Measurements from ENCODE around the gene LHFPL6.

The LHFPL6 gene

DNA sequence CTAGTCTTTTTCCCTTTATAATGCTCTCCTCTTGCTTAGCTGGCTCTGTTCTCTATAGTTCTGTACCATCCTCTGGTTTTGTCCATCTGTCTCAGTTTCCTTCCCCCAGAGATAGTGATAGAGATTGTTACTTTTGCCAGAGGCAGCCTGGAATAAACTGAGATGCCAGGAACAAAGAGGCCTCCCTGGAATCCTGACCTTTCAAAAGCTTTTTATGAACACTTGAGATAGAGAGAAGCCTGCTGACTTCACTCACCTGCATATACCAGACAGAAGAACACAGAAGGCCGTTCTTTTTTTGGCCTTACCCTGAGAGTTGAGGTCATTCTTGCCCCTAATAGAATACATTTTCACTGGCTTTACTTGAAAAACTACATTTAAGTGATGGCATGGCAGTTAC is 150.2 kb downstream of the LHFPL6 start:
- Histone ChIP-seq H3K9me3 (ENCODE audit: control insufficient read depth, low read depth, low read length) (no peaks in the 10 kb centered on the region), H3K36me3 (ENCODE audit: control insufficient read depth, low read depth, low read length) (no peaks in the 10 kb centered on the region), H3K27me3 (ENCODE audit: control insufficient read depth, insufficient read depth, low read length) (no peaks in the 10 kb centered on the region), H3K27ac (ENCODE audit: low read length) (no peak overlapping the region), H3K9ac (ENCODE audit: low read length) (no peak overlapping the region), H3K4me3 (ENCODE audit: low read length) (no peak overlapping the region), H3K4me1 (ENCODE audit: control insufficient read depth, low read depth, low read length) (no peaks in the 10 kb centered on the region)

DNA sequence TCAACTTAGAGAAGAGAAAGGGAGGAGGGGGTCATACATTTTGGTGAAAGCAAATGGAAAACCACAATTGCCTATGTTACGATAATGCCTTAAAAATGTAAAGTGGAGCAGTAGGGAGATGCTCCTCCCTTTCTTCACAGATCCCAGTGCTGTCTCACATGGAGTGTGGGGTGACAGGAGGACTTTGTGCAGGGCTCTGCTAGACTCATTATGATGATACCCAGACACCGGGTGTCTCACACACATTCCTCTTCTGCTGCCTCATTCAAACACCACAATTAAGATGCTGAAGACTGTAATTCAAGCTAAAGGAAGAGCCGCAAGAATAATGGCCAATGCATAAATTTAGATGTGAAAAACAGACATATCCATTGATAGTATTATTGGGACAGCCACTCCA is 150.6 kb downstream of the LHFPL6 start:
- H3K27ac ChIP-seq (ENCODE audit: low read length) = no peak overlapping the region

DNA sequence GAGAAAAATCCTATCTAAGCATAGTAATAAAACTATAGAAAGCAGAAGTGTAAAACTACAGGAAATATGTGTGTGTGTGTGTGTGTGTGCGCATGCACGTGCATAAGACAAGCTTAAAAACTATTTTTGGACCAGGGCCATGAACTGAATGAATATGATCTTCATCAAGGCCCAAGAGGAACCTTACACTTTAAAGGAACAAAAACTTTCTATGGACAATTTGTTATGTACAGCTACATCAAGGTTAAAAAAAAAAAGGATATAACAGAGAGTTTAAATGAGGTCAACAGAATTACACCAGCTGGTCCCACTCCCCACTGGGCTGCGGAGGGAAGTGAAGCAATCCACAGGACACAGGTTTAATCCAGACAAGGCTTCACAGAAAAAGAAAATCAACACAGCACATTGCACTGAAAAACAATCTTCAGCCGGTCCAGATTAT is 151.1 kb downstream of the LHFPL6 start:
- no peak overlapping the region for H3K4me3 ChIP-seq (ENCODE audit: low read length)
- no peak overlapping the region for H3K9ac ChIP-seq (ENCODE audit: low read length)
- H3K27me3 ChIP-seq (ENCODE audit: control insufficient read depth, insufficient read depth, low read length) = no peaks in the 10 kb centered on the region
- H3K9me3 ChIP-seq (ENCODE audit: control insufficient read depth, low read depth, low read length) = no peaks in the 10 kb centered on the region
- no peaks in the 10 kb centered on the region for H3K36me3 ChIP-seq (ENCODE audit: control insufficient read depth, low read depth, low read length)
- H3K4me1 ChIP-seq (ENCODE audit: control insufficient read depth, low read depth, low read length) = no peaks in the 10 kb centered on the region
- H3K27ac ChIP-seq (ENCODE audit: low read length) = no peak overlapping the region

More for the DNA sequence above, 150.6 kb downstream of the LHFPL6 start:
- no peaks in the 10 kb centered on the region for H3K36me3 ChIP-seq (ENCODE audit: control insufficient read depth, low read depth, low read length)
- no peaks in the 10 kb centered on the region for H3K9me3 ChIP-seq (ENCODE audit: control insufficient read depth, low read depth, low read length)
- H3K9ac ChIP-seq (ENCODE audit: low read length) = no peak overlapping the region
- H3K4me1 ChIP-seq (ENCODE audit: control insufficient read depth, low read depth, low read length) = no peaks in the 10 kb centered on the region
- no peaks in the 10 kb centered on the region for H3K27me3 ChIP-seq (ENCODE audit: control insufficient read depth, insufficient read depth, low read length)
- no peak overlapping the region for H3K4me3 ChIP-seq (ENCODE audit: low read length)

DNA sequence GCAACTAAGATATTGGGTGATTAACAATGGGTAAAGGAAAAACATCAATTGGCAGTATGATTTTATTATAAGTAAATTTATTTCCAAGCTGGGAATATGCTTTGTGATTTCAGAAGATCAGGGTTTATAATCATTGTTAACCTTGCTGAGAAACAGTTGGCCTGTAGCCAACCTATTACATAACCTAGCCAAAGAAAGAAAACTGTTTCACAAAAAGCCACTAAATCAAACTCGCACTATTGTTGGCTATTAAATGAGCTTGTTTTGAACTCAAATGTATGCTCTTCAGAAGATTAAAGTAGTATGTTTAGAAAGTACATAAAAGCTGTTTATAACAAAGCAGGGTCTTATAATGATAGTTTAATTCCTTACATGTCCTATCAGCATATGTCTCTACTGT is 151.7 kb downstream of the LHFPL6 start:
- no peaks in the 10 kb centered on the region for H3K36me3 ChIP-seq (ENCODE audit: control insufficient read depth, low read depth, low read length)
- no peak overlapping the region for H3K9ac ChIP-seq (ENCODE audit: low read length)
- no peaks in the 10 kb centered on the region for H3K4me1 ChIP-seq (ENCODE audit: control insufficient read depth, low read depth, low read length)
- no peak overlapping the region for H3K4me3 ChIP-seq (ENCODE audit: low read length)
- no peak overlapping the region for H3K27ac ChIP-seq (ENCODE audit: low read length)
- no peaks in the 10 kb centered on the region for H3K27me3 ChIP-seq (ENCODE audit: control insufficient read depth, insufficient read depth, low read length)
- H3K9me3 ChIP-seq (ENCODE audit: control insufficient read depth, low read depth, low read length) = no peaks in the 10 kb centered on the region

DNA sequence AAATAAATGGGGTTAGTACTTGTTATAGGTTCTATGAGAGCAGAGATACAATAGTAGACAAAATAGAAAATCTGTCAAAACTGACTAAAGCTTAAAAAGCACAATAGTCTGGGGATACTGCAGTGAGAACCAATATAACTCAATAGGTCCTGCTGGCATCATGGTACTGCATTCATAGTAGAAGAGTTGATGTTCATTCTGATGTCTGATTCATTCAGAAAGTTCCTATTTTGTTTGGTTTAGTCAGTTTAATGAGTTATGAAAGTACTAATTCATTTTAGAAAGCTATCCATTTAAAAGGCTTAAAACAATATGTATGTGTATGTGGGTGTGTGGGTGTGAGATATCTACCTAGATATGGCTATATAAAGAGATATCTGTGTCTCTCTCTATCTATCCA is 152.8 kb downstream of the LHFPL6 start:
- H3K36me3 ChIP-seq (ENCODE audit: control insufficient read depth, low read depth, low read length) = no peaks in the 10 kb centered on the region
- no peak overlapping the region for H3K4me3 ChIP-seq (ENCODE audit: low read length)
- H3K9ac ChIP-seq (ENCODE audit: low read length) = no peak overlapping the region
- no peaks in the 10 kb centered on the region for H3K9me3 ChIP-seq (ENCODE audit: control insufficient read depth, low read depth, low read length)
- no peak overlapping the region for H3K27ac ChIP-seq (ENCODE audit: low read length)
- no peaks in the 10 kb centered on the region for H3K27me3 ChIP-seq (ENCODE audit: control insufficient read depth, insufficient read depth, low read length)
- H3K4me1 ChIP-seq (ENCODE audit: control insufficient read depth, low read depth, low read length) = no peaks in the 10 kb centered on the region

DNA sequence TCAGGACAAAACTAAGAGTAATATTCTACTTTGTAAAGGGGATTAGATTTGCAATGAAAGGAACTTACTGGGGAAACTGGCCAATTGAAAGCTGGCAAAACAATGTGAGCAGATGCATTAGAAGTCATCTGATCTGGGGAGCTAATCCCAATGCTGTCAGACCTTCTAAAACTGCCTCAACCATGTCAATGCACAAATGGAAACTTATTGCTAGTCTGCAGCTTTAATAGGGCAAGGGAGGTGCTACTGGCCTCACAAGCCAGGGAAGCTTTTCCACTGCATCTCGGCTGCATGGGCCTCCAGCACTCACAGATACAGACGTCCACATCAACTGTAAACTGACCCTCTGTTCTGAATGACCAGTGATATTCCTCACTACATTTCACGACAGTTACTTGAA is 154.2 kb downstream of the LHFPL6 start:
- Histone ChIP-seq H3K9ac (ENCODE audit: low read length) (no peak overlapping the region), H3K27me3 (ENCODE audit: control insufficient read depth, insufficient read depth, low read length) (no peaks in the 10 kb centered on the region), H3K4me3 (ENCODE audit: low read length) (no peak overlapping the region), H3K36me3 (ENCODE audit: control insufficient read depth, low read depth, low read length) (no peaks in the 10 kb centered on the region), H3K27ac (ENCODE audit: low read length) (no peak overlapping the region), H3K4me1 (ENCODE audit: control insufficient read depth, low read depth, low read length) (no peaks in the 10 kb centered on the region), H3K9me3 (ENCODE audit: control insufficient read depth, low read depth, low read length) (no peaks in the 10 kb centered on the region)

DNA sequence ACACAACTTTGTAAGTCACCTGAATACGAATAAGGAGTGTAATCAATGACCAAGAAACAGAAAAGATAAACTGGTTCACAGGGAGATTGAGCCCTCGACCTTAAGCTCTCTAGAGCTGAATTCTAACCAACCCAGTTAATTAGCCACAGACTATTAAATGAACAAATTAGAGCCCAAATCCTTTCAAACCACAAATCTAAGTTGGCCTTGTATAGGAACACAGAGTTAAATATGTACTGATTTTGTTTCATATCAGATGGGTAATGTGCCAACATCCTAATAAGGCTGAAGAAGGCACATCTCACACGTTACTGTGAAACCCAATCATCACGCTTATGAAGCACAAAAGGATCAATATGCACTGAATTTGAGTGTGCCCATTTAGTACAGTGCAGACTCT is 156.1 kb downstream of the LHFPL6 start:
- H3K27me3 ChIP-seq (ENCODE audit: control insufficient read depth, insufficient read depth, low read length) = no peaks in the 10 kb centered on the region

DNA sequence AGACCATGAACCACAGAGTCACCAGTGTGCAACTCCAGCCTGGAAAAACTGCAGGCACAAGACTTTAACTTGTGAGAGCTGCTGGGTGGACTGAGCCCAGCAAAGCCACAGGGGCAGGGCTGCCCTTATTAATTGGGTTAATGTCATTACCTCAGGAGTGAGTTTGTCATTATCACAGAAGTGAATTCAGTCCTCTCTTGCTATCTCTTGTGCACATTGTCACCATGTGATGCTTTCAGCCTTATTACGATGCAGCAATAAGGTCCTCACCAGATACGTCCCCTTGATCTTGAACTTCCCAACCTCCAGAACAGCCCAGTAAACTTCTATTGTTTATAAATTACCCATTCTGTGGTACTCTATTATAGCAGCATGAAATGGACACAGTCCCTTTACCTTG is 158.1 kb downstream of the LHFPL6 start:
- Histone ChIP-seq H3K27me3 (ENCODE audit: control insufficient read depth, insufficient read depth, low read length) (no peaks in the 10 kb centered on the region), H3K4me3 (ENCODE audit: low read length) (no peak overlapping the region), H3K36me3 (ENCODE audit: control insufficient read depth, low read depth, low read length) (no peaks in the 10 kb centered on the region), H3K9ac (ENCODE audit: low read length) (no peak overlapping the region), H3K9me3 (ENCODE audit: control insufficient read depth, low read depth, low read length) (no peaks in the 10 kb centered on the region), H3K4me1 (ENCODE audit: control insufficient read depth, low read depth, low read length) (no peaks in the 10 kb centered on the region), H3K27ac (ENCODE audit: low read length) (no peak overlapping the region)

More for the DNA sequence above, 156.1 kb downstream of the LHFPL6 start:
- Histone ChIP-seq H3K36me3 (ENCODE audit: control insufficient read depth, low read depth, low read length) (no peaks in the 10 kb centered on the region), H3K4me3 (ENCODE audit: low read length) (no peak overlapping the region), H3K4me1 (ENCODE audit: control insufficient read depth, low read depth, low read length) (no peaks in the 10 kb centered on the region), H3K9me3 (ENCODE audit: control insufficient read depth, low read depth, low read length) (no peaks in the 10 kb centered on the region), H3K27ac (ENCODE audit: low read length) (no peak overlapping the region), H3K9ac (ENCODE audit: low read length) (no peak overlapping the region)

DNA sequence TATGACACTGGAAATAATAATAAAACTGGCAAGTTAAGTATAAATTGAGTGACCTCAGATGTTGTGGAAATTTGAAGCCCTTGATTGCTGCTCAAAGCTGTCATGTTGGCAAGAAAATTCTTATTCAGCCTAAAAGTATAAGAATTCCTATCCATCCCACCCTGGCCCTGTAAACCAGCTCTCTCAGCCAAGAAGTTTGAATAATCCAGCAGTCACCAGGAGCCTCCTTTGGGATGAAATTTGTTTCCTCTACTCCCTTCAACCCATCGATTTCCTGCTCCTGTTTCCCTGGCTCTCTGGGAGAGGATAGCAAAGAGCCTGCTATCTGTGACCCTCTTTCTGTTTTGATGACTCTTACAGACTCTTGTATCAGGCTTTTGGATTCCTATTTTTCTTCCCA is 169.3 kb downstream of the LHFPL6 start:
- H3K9ac ChIP-seq (ENCODE audit: low read length) = no peak overlapping the region
- no peaks in the 10 kb centered on the region for H3K4me1 ChIP-seq (ENCODE audit: control insufficient read depth, low read depth, low read length)
- H3K27ac ChIP-seq (ENCODE audit: low read length) = no peak overlapping the region
- no peak overlapping the region for H3K4me3 ChIP-seq (ENCODE audit: low read length)
- no peaks in the 10 kb centered on the region for H3K27me3 ChIP-seq (ENCODE audit: control insufficient read depth, insufficient read depth, low read length)
- H3K9me3 ChIP-seq (ENCODE audit: control insufficient read depth, low read depth, low read length) = peaks cover 4% of the 10 kb centered on the region
- H3K36me3 ChIP-seq (ENCODE audit: control insufficient read depth, low read depth, low read length) = no peaks in the 10 kb centered on the region

DNA sequence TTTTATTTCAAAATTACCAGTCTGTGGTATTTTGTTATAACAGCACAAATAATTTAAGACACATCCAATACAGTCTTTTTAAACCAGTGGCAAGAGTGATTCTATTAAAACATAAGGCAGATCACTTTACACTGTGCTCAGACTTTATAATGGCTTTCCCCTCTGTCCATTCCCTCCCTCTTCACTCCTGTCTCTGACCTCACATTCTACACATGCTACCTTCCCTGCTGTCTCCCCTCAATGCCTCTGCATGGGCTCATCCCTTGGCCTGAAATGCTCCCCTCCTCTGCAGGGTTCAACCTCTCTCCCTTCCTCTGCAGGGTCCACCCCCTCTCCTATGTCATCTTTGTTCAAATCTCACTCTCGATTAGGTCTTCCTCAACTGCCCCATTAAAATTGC is 170.8 kb downstream of the LHFPL6 start:
- no peak overlapping the region for H3K4me3 ChIP-seq (ENCODE audit: low read length)
- no peaks in the 10 kb centered on the region for H3K4me1 ChIP-seq (ENCODE audit: control insufficient read depth, low read depth, low read length)
- no peak overlapping the region for H3K27ac ChIP-seq (ENCODE audit: low read length)
- H3K9me3 ChIP-seq (ENCODE audit: control insufficient read depth, low read depth, low read length) = no peaks in the 10 kb centered on the region
- no peak overlapping the region for H3K9ac ChIP-seq (ENCODE audit: low read length)
- H3K27me3 ChIP-seq (ENCODE audit: control insufficient read depth, insufficient read depth, low read length) = no peaks in the 10 kb centered on the region
- H3K36me3 ChIP-seq (ENCODE audit: control insufficient read depth, low read depth, low read length) = no peaks in the 10 kb centered on the region

DNA sequence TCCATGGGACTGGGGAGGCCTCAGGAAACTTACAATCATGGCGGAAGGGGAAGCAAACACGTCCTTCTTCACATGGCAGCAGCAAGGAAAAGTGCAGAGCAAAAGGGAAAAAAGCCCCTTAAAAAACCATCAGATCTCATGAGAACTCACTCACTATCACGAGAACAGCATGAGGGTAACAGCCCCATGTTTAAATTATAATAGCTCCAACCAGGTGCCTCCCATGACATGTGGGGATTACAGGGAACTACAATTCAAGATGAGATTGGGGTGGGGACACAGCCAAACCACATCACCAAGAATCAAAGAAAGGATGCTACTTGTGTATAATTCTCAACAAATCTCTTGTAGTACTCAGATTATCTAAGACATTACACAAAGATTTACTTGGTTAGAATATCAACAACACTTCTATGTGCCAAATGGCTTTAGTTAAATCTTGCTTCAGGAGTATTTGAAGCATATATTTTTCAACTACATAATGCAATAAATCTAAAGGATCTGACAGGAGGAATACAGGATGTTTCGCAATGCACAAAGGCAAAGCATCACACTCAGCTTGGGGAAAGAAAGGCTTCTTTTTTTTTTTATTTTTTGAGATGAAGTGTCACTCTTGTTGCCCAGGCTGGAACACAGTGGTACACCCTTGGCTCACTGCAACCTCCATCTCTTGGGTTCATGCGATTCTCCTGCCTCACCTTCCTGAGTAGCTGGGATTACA is 180.0 kb downstream of the LHFPL6 start:
- H3K4me3 ChIP-seq (ENCODE audit: low read length) = no peak overlapping the region
- no peaks in the 10 kb centered on the region for H3K9me3 ChIP-seq (ENCODE audit: control insufficient read depth, low read depth, low read length)
- H3K4me1 ChIP-seq (ENCODE audit: control insufficient read depth, low read depth, low read length) = peaks cover 27% of the 10 kb centered on the region
- H3K27me3 ChIP-seq (ENCODE audit: control insufficient read depth, insufficient read depth, low read length) = no peaks in the 10 kb centered on the region
- H3K36me3 ChIP-seq (ENCODE audit: control insufficient read depth, low read depth, low read length) = no peaks in the 10 kb centered on the region
- H3K9ac ChIP-seq (ENCODE audit: low read length) = no peak overlapping the region
- no peak overlapping the region for H3K27ac ChIP-seq (ENCODE audit: low read length)

DNA sequence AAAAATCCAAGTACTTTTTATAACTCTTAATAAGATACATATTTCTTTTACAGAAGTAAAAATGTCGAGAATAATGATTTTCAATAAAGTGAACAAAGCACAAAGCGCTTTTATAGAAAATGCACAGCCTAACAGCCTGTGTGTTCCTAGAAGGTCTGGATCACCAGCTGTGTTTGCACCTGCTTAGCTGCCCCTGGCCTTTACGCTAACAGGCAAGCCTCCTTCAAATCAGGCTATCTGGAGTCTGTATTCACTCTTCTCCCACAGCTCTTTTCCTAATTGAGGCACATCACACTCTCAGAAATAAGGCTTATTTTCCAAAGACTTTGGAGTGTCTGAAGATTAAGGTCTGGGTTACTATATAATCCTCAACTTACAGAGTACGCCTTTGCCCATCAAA is 183.1 kb downstream of the LHFPL6 start:
- Histone ChIP-seq H3K9me3 (ENCODE audit: control insufficient read depth, low read depth, low read length) (no peaks in the 10 kb centered on the region), H3K4me1 (ENCODE audit: control insufficient read depth, low read depth, low read length) (peaks cover 53% of the 10 kb centered on the region), H3K36me3 (ENCODE audit: control insufficient read depth, low read depth, low read length) (no peaks in the 10 kb centered on the region), H3K27ac (ENCODE audit: low read length) (no peak overlapping the region), H3K27me3 (ENCODE audit: control insufficient read depth, insufficient read depth, low read length) (no peaks in the 10 kb centered on the region), H3K4me3 (ENCODE audit: low read length) (no peak overlapping the region), H3K9ac (ENCODE audit: low read length) (no peak overlapping the region)

Data from iPS-18a (cell line).